Caco-2 (cell line): ENCODE results near the gene KLK13. TPM values are rescaled to one million over a fixed set of nuclear protein-coding genes. Genes with fewer than 3 reads are reported as not detected.

Source experiments
- BruUV-seq: library from RNA; stranded (reverse); fragments of 400-500 nt; replicated peaks from 2 replicates; lab custom pipeline; 2021; lab: Mats Ljungman, UMichigan
- CTCF ChIA-PET: fragments of 300-600 bp; sonication (Branson Sonifier 250); formaldehyde crosslinking; loops from one replicate; lab custom pipeline; 2022; ENCODE audit warnings: antibody characterized with exemption; lab: Charles Lee
- POLR2A ChIA-PET: fragments of 300-600 bp; sonication (Branson Sonifier 250); formaldehyde crosslinking; loops from one replicate; lab custom pipeline; 2022; ENCODE audit warnings: antibody characterized with exemption; lab: Charles Lee
- DNase-seq, 2 experiments: peaks; one replicate each; pipeline versions ENCODE4 v3.0.0 to v3.0.0-alpha.2; 2020 to 2022
- H3K27me3 ChIP-seq: replicated peaks from 2 replicates; pipeline ENCODE4 v1.6.0; 2011; ENCODE audit warnings: low read length; ENCODE audit not compliant: control insufficient read depth, insufficient read depth
- H3K36me3 ChIP-seq: 2 replicates; pipeline ENCODE4 v1.5.1; 2011; ENCODE audit warnings: low read length; ENCODE audit not compliant: control insufficient read depth, insufficient read depth
- H3K4me1 ChIP-seq: fragments of 250-450 bp; sonication (Bioruptor Pico); 2 replicates; pipeline ENCODE4 v1.5.1; 2020; ENCODE audit warnings: mild to moderate bottlenecking
- H3K4me3 ChIP-seq: 2 replicates; pipeline ENCODE4 v1.5.1; 2011; ENCODE audit warnings: low read depth, mild to moderate bottlenecking, control low read depth, low read length
- H3K9me3 ChIP-seq: fragments of 250-450 bp; sonication (Bioruptor Pico); 2 replicates; pipeline ENCODE4 v1.5.1; 2020; ENCODE audit warnings: mild to moderate bottlenecking, moderate library complexity
- H3K27ac Mint-ChIP-seq: one replicate; pipeline ENCODE4 v1.8.0; 2022; ENCODE audit warnings: mixed read lengths; ENCODE audit not compliant: unreplicated experiment
- H3K27me3 Mint-ChIP-seq: one replicate; pipeline ENCODE4 v1.8.0; 2022; ENCODE audit warnings: mixed read lengths; ENCODE audit not compliant: insufficient read depth, unreplicated experiment
- H3K36me3 Mint-ChIP-seq: one replicate; pipeline ENCODE4 v1.8.0; 2022; ENCODE audit warnings: mild to moderate bottlenecking, mixed read lengths; ENCODE audit not compliant: insufficient read depth, unreplicated experiment
- H3K4me1 Mint-ChIP-seq: one replicate; pipeline ENCODE4 v1.8.0; 2022; ENCODE audit warnings: low read depth, mixed read lengths; ENCODE audit not compliant: unreplicated experiment
- H3K4me3 Mint-ChIP-seq: one replicate; pipeline ENCODE4 v1.8.0; 2022; ENCODE audit warnings: mild to moderate bottlenecking, moderate library complexity, mixed read lengths; ENCODE audit not compliant: unreplicated experiment
- H3K9me3 Mint-ChIP-seq: one replicate; pipeline ENCODE4 v1.8.0; 2022; ENCODE audit warnings: mixed read lengths; ENCODE audit not compliant: unreplicated experiment
- intact Hi-C: fragments of 100-400 bp; cut with micrococcal nuclease; formaldehyde crosslinking; loops from one replicate; pipeline ENCODE4 v1.10.0; 2022; ENCODE audit not compliant: unreplicated experiment
- total RNA-seq: library from RNA; stranded (reverse); gene quantifications from 2 replicates; pipeline ENCODE4 v1.2.3, GENCODE V29; 2022
- TF ChIP-seq, protein P1 (sequence below), 2 experiments: fragments of 200-600 bp in 1 of 2; IDR thresholded peaks; 1 replicate in 1 of 2; 2 replicates in 1 of 2; pipeline versions ENCODE4 v1.5.1 to v1.8.0; 2011 to 2022; ENCODE audit warnings: antibody characterized with exemption in 1 of 2, control low read depth in 1 of 2, inconsistent platforms in 1 of 2, low read depth in 1 of 2, low read length in 1 of 2, mild to moderate bottlenecking in 1 of 2, moderate library complexity in 1 of 2; ENCODE audit not compliant: insufficient read depth in 1 of 2, severe bottlenecking in 1 of 2, unreplicated experiment in 1 of 2

The KLK13 gene
- total RNA-seq, 1 experiment from 2014 or later, result not detected

DNA sequence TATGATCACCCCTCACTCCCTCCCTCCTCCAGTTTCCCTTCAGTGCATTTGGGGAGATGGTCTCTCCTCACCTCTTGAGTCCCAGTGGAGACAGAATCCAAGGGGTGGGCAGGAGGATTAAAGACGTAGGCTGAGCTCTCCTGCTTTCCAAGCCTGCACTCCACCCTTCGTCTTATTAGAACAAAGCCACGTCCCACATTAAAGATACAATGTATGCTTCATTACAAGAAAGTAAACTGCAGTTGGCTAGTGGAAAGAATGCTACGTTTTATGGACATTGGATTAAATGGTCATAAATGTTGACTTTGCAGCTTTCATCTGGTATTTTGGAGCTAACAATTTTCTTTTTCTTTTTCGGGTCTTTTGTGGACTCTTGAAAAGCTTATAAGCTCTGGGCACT lies 37.0 kb downstream of the KLK13 start:
- H3K9me3 Mint-ChIP-seq, result no peaks in the 10 kb centered on the region
- Histone ChIP-seq H3K4me3 (no peak overlapping the region), H3K36me3 (no peaks in the 10 kb centered on the region), H3K9me3 (no peaks in the 10 kb centered on the region), H3K27me3 (no peaks in the 10 kb centered on the region; the same call in 1 of the 2 replicates), H3K4me1 (no peaks in the 10 kb centered on the region)
- no peak for DNase-seq
- TF ChIP-seq, protein P1, sequence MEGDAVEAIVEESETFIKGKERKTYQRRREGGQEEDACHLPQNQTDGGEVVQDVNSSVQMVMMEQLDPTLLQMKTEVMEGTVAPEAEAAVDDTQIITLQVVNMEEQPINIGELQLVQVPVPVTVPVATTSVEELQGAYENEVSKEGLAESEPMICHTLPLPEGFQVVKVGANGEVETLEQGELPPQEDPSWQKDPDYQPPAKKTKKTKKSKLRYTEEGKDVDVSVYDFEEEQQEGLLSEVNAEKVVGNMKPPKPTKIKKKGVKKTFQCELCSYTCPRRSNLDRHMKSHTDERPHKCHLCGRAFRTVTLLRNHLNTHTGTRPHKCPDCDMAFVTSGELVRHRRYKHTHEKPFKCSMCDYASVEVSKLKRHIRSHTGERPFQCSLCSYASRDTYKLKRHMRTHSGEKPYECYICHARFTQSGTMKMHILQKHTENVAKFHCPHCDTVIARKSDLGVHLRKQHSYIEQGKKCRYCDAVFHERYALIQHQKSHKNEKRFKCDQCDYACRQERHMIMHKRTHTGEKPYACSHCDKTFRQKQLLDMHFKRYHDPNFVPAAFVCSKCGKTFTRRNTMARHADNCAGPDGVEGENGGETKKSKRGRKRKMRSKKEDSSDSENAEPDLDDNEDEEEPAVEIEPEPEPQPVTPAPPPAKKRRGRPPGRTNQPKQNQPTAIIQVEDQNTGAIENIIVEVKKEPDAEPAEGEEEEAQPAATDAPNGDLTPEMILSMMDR (IDR thresholded peaks at IDR 0.05; ENCODE audit: insufficient read depth in 1 of 2, low read depth in 1 of 2, low read length in 1 of 2, severe bottlenecking in 1 of 2, unreplicated experiment in 1 of 2), result no peak
- H3K27ac Mint-ChIP-seq, result no peak overlapping the region
- ChIA-PET POLR2A (no interaction called here), CTCF (no interaction called here)
- no peak overlapping the region for H3K4me3 Mint-ChIP-seq
- H3K27me3 Mint-ChIP-seq, result peaks cover 9% of the 10 kb centered on the region
- no peaks in the 10 kb centered on the region for H3K36me3 Mint-ChIP-seq
- no TSS peak for BruUV-seq
- intact Hi-C loops, result no loop called here
- no peaks in the 10 kb centered on the region for H3K4me1 Mint-ChIP-seq

DNA sequence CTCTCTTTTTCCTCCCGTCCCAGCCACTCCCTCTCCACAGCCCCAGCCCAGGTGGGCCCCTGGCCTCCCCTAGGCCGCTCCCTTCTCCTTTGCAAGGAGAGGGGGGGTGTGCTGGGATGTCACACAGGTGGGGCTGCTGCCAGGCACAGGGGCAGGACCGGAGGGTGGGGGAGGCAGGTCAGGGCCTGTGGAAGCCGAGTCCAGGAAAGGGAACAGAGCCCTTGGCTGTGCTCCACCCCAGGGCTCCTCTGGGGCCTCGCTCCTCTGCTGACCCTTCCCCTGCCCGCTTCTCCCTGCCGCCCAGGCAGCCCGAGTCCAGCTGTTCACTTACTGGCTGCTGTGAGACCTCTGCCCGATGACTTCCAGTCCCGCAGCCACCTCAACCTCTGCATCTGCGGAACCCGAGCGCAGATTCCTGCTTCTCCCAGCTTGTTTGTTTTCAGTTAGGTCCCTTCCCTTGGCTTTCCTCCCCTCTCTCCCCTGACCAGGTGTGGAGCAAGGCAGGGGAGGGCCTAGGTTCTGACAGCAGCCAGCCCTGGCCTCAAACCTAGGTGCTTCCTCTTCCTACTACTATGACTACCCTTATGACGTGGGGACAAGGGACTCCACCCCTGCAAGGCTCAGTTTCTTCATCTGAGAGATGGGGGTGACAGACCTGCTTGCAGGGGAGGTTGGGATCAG lies 37.6 kb downstream of the KLK13 start:
- no peaks in the 10 kb centered on the region for H3K9me3 ChIP-seq
- Mint-ChIP-seq H3K36me3 (no peaks in the 10 kb centered on the region), H3K9me3 (no peaks in the 10 kb centered on the region), H3K27me3 (peaks cover 15% of the 10 kb centered on the region), H3K4me1 (no peaks in the 10 kb centered on the region), H3K27ac (no peak overlapping the region), H3K4me3 (no peak overlapping the region)
- no peaks in the 10 kb centered on the region for H3K4me1 ChIP-seq
- H3K4me3 ChIP-seq, result no peak overlapping the region
- CTCF ChIA-PET, result no interaction called here
- TF ChIP-seq, protein P1 (IDR thresholded peaks at IDR 0.05; ENCODE audit: insufficient read depth in 1 of 2, low read depth in 1 of 2, low read length in 1 of 2, severe bottlenecking in 1 of 2, unreplicated experiment in 1 of 2), result no peak
- POLR2A ChIA-PET, result no interaction called here
- no TSS peak for BruUV-seq
- intact Hi-C loops, result no loop called here
- no peaks in the 10 kb centered on the region; the same call in 1 of the 2 replicates for H3K27me3 ChIP-seq
- no peaks in the 10 kb centered on the region for H3K36me3 ChIP-seq
- DNase-seq, result no peak

DNA sequence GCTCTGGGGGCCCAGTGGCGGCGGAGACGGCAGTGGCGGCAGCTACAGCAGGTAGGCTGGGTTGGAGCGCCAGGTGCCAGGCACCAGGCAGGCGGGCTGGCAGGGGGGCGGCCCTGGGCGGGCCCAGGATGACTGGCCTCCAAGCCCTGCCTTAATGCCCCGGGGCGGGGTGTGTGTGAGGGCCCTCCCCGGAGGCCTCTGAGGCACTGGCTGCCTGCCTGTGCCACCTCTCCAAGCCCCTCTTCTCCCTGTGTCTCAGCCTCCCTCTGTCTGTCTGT lies 38.4 kb downstream of the KLK13 start, which contains the start of gene KLK11:
TSS of gene KLK11 (minus strand) at position 63 of the 278 bp plus-strand sequence. CDS start 985 bp downstream, outside the sequence.
- no peak for DNase-seq
- Histone ChIP-seq H3K36me3 (no peaks in the 10 kb centered on the region), H3K4me1 (no peaks in the 10 kb centered on the region), H3K27me3 (no peaks in the 10 kb centered on the region; the same call in 1 of the 2 replicates), H3K9me3 (no peaks in the 10 kb centered on the region), H3K4me3 (no peak within 1 kb of the TSS)
- Mint-ChIP-seq H3K27me3 (peaks cover 12% of the 10 kb centered on the region), H3K4me1 (no peaks in the 10 kb centered on the region), H3K27ac (no peak within 1 kb of the TSS), H3K4me3 (no peak within 1 kb of the TSS), H3K36me3 (no peaks in the 10 kb centered on the region), H3K9me3 (no peaks in the 10 kb centered on the region)
- CTCF ChIA-PET, result no interaction called here
- intact Hi-C loops, result no loop called here
- BruUV-seq, result no TSS peak
- POLR2A ChIA-PET, result no interaction called here
- TF ChIP-seq, protein P1 (IDR thresholded peaks at IDR 0.05; ENCODE audit: insufficient read depth in 1 of 2, low read depth in 1 of 2, low read length in 1 of 2, severe bottlenecking in 1 of 2, unreplicated experiment in 1 of 2), result no peak
